ENCODE data around the gene PRR7.

GRCh38 chr5:177496727-177497291 is 50.2 kb downstream of the PRR7 start:
- TF ChIP-seq CTCF (IDR thresholded peaks at IDR 0.05; ENCODE audit: low read depth, low read length, missing input control) (no peak), RAD21 (IDR thresholded peaks at IDR 0.05) (no peak), REST (IDR thresholded peaks at IDR 0.05) (no peak), GABPA (IDR thresholded peaks at IDR 0.05 in 1 of 2, conservative IDR thresholded peaks at IDR 0.05 in 1 of 2) (no peak), FOXA1 (IDR thresholded peaks at IDR 0.05) (no peak), YY1 (IDR thresholded peaks at IDR 0.05) (no peak)

Measured in liver (tissue), 3 donors.